Ectodermal cell (in vitro differentiated cells): ENCODE measurements around the gene HAPLN3.

Experiments used
- H3K27ac ChIP-seq: 2 replicates; pipeline ENCODE4 v1.7.0; 2013; ENCODE audit warnings: mild to moderate bottlenecking, low read depth, low read length; ENCODE audit not compliant: insufficient read depth, poor library complexity, severe bottlenecking
- H3K27me3 ChIP-seq: 2 replicates; pipeline ENCODE4 v1.7.0; 2013; ENCODE audit warnings: mild to moderate bottlenecking, low read length; ENCODE audit not compliant: insufficient read depth, control insufficient read depth, poor library complexity, severe bottlenecking
- H3K36me3 ChIP-seq: one replicate; pipeline ENCODE4 v1.7.0; 2013; ENCODE audit warnings: low read length; ENCODE audit not compliant: control insufficient read depth, insufficient read depth
- H3K4me1 ChIP-seq: one replicate; pipeline ENCODE4 v1.7.0; 2013; ENCODE audit warnings: low read length; ENCODE audit not compliant: control insufficient read depth, insufficient read depth
- H3K4me3 ChIP-seq: 2 replicates; pipeline ENCODE4 v1.7.0; 2013; ENCODE audit warnings: low read depth, low read length, control low read depth; ENCODE audit not compliant: insufficient read depth
- H3K9me3 ChIP-seq: 2 replicates; pipeline ENCODE4 v1.7.0; 2013; ENCODE audit warnings: mild to moderate bottlenecking, low read length, moderate library complexity; ENCODE audit not compliant: control insufficient read depth
- WGBS, 2 experiments: methylation state at CpG; one replicate each; pipeline ENCODE4 v1.1.7; 2013; ENCODE audit warnings: missing lambda C conversion rate in 2 of 2; 5-methylcytosine and 5-hydroxymethylcytosine counted together

The HAPLN3 gene

GRCh38 chr15:88865498-88866099, 29.7 kb downstream of the HAPLN3 start:
- 91 to 93% methylated on average over 6 of the region's 6 CpGs for WGBS, 2 experiments
- Histone ChIP-seq H3K9me3 (no peaks in the 10 kb centered on the region), H3K27ac (no peak overlapping the region), H3K27me3 (no peaks in the 10 kb centered on the region), H3K4me1 (no peaks in the 10 kb centered on the region), H3K36me3 (no peaks in the 10 kb centered on the region), H3K4me3 (no peak overlapping the region)

DNA sequence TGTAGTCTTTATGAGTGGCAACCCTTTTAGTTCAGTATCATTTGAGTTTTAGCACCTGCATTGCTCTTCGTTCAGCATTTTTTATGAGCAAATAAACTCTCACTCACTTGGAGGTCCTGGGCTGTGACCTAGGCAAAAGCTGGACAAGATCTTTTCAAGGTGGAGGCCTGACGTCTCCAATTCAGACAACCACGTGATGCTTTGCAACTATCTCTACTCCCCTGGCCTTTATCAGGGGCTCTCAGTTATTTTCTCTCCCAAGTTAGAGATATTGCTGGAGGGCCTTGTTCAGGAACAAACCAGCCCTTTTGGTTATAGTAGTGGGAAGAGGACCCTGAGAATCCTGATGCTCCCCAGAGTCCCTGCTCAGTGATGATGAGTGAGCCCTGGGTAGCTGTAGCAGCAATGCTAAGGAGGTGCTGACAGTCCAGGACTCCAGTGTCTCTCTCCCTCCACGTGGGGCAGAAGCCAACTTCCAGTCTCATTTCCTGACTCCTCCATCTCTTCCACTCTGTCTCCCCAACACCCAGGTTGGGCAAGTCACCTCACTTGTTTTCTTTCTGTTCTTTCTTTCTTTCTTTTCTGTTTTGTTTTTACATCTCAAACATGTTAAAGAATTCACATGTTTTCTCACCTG, 30.4 kb downstream of the HAPLN3 start:
- Histone ChIP-seq H3K4me3 (no peak overlapping the region), H3K4me1 (no peaks in the 10 kb centered on the region), H3K36me3 (no peaks in the 10 kb centered on the region), H3K9me3 (no peaks in the 10 kb centered on the region), H3K27ac (no peak overlapping the region), H3K27me3 (no peaks in the 10 kb centered on the region)
- WGBS, 2 experiments, result 87 to 92% methylated on average over 4 of the region's 4 CpGs

DNA sequence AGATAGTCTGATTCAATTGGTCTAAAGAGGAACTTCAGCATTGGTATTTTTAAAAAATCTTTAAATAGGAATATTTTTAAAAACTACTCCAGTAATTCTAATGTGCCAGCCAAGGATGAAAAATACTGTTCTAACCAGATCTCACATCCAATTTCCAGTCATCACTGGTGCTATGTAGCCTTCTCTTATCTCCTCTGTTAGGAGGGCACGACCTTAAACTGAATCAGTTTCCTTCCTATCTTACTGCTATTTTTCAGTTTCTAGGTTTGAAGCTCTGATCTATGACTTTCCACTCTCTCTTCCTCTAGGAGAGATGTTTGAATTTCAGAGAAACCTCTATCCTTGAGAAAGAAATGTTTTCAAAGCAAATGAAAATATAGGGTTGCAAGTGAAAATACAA, 31.9 kb downstream of the HAPLN3 start:
- H3K9me3 ChIP-seq, result no peaks in the 10 kb centered on the region
- H3K36me3 ChIP-seq, result no peaks in the 10 kb centered on the region
- H3K27ac ChIP-seq, result no peak overlapping the region
- H3K27me3 ChIP-seq, result no peaks in the 10 kb centered on the region
- no peaks in the 10 kb centered on the region for H3K4me1 ChIP-seq
- no peak overlapping the region for H3K4me3 ChIP-seq
- whole genome bisulfite sequencing, 2 experiments, result 74 to 77% methylated on average over 1 of the region's 1 CpG

DNA sequence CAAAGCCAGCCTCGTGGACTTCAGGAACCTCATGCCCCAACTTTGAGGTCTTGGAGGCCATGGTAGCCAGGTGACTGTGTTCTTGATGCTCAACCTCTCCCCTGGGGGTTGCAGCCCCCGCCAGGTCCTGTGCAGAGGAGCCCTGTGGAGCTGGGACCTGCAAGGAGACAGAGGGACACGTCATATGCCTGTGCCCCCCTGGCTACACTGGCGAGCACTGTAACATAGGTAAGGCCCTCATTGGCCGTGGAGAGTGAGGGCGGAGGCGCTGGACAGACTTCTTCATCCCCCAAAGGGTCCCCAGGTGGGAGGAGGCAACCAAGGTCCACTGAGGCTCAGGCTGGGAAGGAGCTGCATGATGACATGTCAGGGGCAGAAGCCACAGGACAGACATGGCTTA, 35.1 kb downstream of the HAPLN3 start:
- no peaks in the 10 kb centered on the region for H3K36me3 ChIP-seq
- H3K9me3 ChIP-seq, result no peaks in the 10 kb centered on the region
- no peak overlapping the region for H3K27ac ChIP-seq
- no peaks in the 10 kb centered on the region for H3K4me1 ChIP-seq
- H3K27me3 ChIP-seq, result no peaks in the 10 kb centered on the region
- WGBS, 2 experiments, result 86 to 88% methylated on average over 7 of the region's 7 CpGs
- no peak overlapping the region for H3K4me3 ChIP-seq

DNA sequence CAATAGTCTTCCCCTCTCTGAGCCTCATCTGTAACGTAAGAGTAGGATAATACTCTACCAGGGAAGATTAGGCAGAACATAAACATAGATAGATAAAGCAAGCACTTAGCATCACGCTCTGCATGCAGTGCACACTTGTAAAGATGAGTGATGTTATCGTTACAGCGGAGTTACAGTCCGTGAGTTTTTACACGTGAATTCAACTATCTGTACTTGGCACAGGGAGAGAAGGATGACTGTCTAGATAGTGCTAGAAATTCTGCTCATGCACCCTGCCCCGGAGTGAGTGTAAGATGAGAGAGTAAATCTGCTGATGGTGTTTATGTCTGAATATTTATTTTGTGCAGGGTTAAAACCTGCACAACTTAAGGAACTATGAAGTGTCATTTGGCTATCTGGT, 35.8 kb downstream of the HAPLN3 start:
- H3K4me1 ChIP-seq, result no peaks in the 10 kb centered on the region
- no peak overlapping the region for H3K4me3 ChIP-seq
- H3K9me3 ChIP-seq, result no peaks in the 10 kb centered on the region
- H3K36me3 ChIP-seq, result no peaks in the 10 kb centered on the region
- WGBS, 2 experiments, result 86 to 92% methylated on average over 7 of the region's 7 CpGs
- no peaks in the 10 kb centered on the region for H3K27me3 ChIP-seq
- H3K27ac ChIP-seq, result no peak overlapping the region

DNA sequence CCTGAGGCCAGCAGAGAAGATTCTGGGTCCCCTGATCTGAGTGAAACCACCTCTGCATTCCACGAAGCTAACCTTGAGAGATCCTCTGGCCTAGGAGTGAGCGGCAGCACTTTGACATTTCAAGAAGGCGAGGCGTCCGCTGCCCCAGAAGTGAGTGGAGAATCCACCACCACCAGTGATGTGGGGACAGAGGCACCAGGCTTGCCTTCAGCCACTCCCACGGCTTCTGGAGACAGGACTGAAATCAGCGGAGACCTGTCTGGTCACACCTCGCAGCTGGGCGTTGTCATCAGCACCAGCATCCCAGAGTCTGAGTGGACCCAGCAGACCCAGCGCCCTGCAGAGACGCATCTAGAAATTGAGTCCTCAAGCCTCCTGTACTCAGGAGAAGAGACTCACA, 36.4 kb downstream of the HAPLN3 start:
- no peak overlapping the region for H3K27ac ChIP-seq
- H3K4me1 ChIP-seq, result no peaks in the 10 kb centered on the region
- H3K27me3 ChIP-seq, result no peaks in the 10 kb centered on the region
- no peaks in the 10 kb centered on the region for H3K36me3 ChIP-seq
- WGBS, 2 experiments, result 93 to 95% methylated on average over 11 of the region's 11 CpGs
- H3K4me3 ChIP-seq, result no peak overlapping the region
- H3K9me3 ChIP-seq, result no peaks in the 10 kb centered on the region

GRCh38 chr15:88852476-88852875, 42.9 kb downstream of the HAPLN3 start:
- Histone ChIP-seq H3K36me3 (no peaks in the 10 kb centered on the region), H3K4me3 (no peak overlapping the region), H3K4me1 (no peaks in the 10 kb centered on the region), H3K27me3 (no peaks in the 10 kb centered on the region), H3K9me3 (no peaks in the 10 kb centered on the region), H3K27ac (no peak overlapping the region)

DNA sequence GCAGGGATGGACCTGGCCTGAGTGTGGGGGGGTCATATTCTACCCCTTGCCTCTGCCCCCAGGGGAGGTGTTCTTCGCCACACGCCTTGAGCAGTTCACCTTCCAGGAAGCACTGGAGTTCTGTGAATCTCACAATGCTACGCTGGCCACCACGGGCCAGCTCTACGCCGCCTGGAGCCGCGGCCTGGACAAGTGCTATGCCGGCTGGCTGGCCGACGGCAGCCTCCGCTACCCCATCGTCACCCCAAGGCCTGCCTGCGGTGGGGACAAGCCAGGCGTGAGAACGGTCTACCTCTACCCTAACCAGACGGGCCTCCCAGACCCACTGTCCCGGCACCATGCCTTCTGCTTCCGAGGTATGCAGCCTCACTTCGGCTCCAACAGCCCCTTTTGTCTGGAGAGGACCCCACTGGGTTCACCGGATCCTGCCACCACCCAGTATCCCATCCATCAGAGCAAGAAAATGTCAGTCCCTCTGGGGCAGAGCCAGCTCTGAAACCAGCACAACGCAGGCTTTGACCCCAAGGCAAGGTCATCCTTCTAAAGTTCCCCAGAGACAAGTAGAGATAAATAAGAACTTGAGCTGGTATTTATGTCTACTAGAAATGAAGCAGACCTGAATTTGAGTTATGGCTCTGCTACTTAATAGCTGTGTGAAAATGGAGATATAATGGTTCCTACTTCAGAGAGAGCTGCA, 45.8 kb downstream of the HAPLN3 start:
- Histone ChIP-seq H3K4me1 (no peaks in the 10 kb centered on the region), H3K36me3 (no peaks in the 10 kb centered on the region), H3K27ac (no peak overlapping the region), H3K4me3 (no peak overlapping the region), H3K27me3 (no peaks in the 10 kb centered on the region), H3K9me3 (no peaks in the 10 kb centered on the region)
- WGBS, 2 experiments, result 92 to 93% methylated on average over 22 of the region's 22 CpGs

GRCh38 chr15:88848203-88848602, 47.1 kb downstream of the HAPLN3 start:
- no peaks in the 10 kb centered on the region for H3K4me1 ChIP-seq
- H3K36me3 ChIP-seq, result no peaks in the 10 kb centered on the region
- no peak overlapping the region for H3K4me3 ChIP-seq
- no peak overlapping the region for H3K27ac ChIP-seq
- H3K9me3 ChIP-seq, result no peaks in the 10 kb centered on the region
- 90 to 97% methylated on average over 3 of the region's 3 CpGs for WGBS, 2 experiments
- H3K27me3 ChIP-seq, result no peaks in the 10 kb centered on the region

DNA sequence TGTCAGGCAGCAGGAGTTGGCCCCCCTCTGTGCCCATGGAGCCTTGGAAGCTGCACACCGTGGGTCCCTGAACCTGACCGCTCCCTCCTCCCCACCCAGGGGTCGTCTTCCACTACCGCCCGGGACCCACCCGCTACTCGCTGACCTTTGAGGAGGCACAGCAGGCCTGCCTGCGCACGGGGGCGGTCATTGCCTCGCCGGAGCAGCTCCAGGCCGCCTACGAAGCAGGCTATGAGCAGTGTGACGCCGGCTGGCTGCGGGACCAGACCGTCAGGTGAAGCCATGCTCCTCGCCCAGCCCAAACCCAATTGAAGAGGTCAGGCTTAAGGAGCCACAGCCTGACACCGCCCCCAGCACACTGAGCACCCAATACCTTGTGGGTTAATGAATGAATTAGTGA, 48.2 kb downstream of the HAPLN3 start:
- 88 to 89% methylated on average over 20 of the region's 20 CpGs for WGBS, 2 experiments
- Histone ChIP-seq H3K27ac (no peak overlapping the region), H3K4me1 (no peaks in the 10 kb centered on the region), H3K9me3 (no peaks in the 10 kb centered on the region), H3K27me3 (no peaks in the 10 kb centered on the region), H3K4me3 (no peak overlapping the region), H3K36me3 (no peaks in the 10 kb centered on the region)
